Activated T-cell treated with anti-CD3 and anti-CD28 coated beads, Interleukin-2, amount 50 U/mL, for 4 hours (primary cell): ENCODE data around the gene SPATA31D1. TPM values are rescaled to one million over a fixed set of nuclear protein-coding genes. Genes with fewer than 3 reads are reported as not detected.

Experiments
- ATAC-seq, 2 donors: fragments of 200-7000 bp; cut with Tn5 transposase; one replicate each; pipeline ENCODE4 v1.10.0; 2021
- DNase-seq: peaks from one replicate; pipeline ENCODE4 v3.0.0-alpha.2; 2020
- H3K27me3 Mint-ChIP-seq: one replicate; pipeline ENCODE4 v1.8.0; 2021; ENCODE audit warnings: low read depth, mixed read lengths
- H3K36me3 Mint-ChIP-seq: one replicate; pipeline ENCODE4 v1.8.0; 2022; ENCODE audit warnings: mixed read lengths; ENCODE audit not compliant: insufficient read depth
- H3K4me1 Mint-ChIP-seq: one replicate; pipeline ENCODE4 v1.8.0; 2021; ENCODE audit warnings: low read depth, mixed read lengths
- H3K4me3 Mint-ChIP-seq: one replicate; pipeline ENCODE4 v1.8.0; 2021; ENCODE audit warnings: mild to moderate bottlenecking, moderate library complexity, mixed read lengths
- H3K9me3 Mint-ChIP-seq: one replicate; pipeline ENCODE4 v1.8.0; 2021; ENCODE audit warnings: mixed read lengths
- total RNA-seq, 3 donors: library from RNA; stranded (reverse); gene quantifications; one replicate each; pipeline ENCODE4 v1.2.1, GENCODE V29; 2021

Gene SPATA31D1
- total RNA-seq, 3 donors from 2014 or later = not detected

DNA sequence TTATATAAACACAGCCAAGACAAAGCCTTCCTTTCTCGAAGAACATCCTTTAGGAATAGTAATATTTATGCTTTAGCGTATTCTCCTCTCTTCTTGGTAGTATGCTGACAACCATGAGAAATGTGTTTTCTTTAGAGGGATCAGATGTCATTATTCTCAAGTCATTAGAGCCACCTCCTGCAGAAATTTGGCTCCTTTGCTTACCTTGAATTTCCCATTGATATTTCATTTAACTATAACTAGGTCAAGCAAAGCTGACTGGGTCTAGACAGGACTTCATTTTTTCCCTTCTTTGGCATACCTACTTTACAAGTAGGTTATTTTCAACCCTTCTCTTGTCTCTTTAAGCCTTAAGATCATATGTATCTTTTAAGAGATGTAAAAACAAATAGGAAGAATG is 50.3 kb downstream of the SPATA31D1 start:
- no peaks in the 10 kb centered on the region for H3K9me3 Mint-ChIP-seq
- ATAC-seq (no peak), DNase-seq (no peak)
- H3K4me3 Mint-ChIP-seq = no peak overlapping the region
- no peaks in the 10 kb centered on the region for H3K27me3 Mint-ChIP-seq
- no peaks in the 10 kb centered on the region for H3K36me3 Mint-ChIP-seq
- no peaks in the 10 kb centered on the region for H3K4me1 Mint-ChIP-seq

Other genes with a start within 250 kb of the SPATA31D1 start
- not detected for gene SPATA31D4, start 60.3 kb upstream of the SPATA31D1 start, total RNA-seq
- not detected for gene SPATA31D3, start 45.3 kb upstream of the SPATA31D1 start, total RNA-seq